Measurements from ENCODE around the gene DGKI.

Gene DGKI

GRCh38 chr7:137789215-137789882 lies 57.4 kb downstream of the DGKI start:
- no peak for DNase-seq (ENCODE audit: low read depth, low spot score)

GRCh38 chr7:137787301-137787976 lies 59.3 kb downstream of the DGKI start:
- no peak for DNase-seq (ENCODE audit: low read depth, low spot score)

- DNase-seq (ENCODE audit: low read depth, low spot score): no peak
Observed at GRCh38 chr7:137778511-137778910, 68.3 kb downstream of the DGKI start.

- DNase-seq (ENCODE audit: low read depth, low spot score): no peak
Observed at GRCh38 chr7:137774793-137775201, 72.0 kb downstream of the DGKI start.

GRCh38 chr7:137772748-137773147 lies 74.0 kb downstream of the DGKI start:
- no peak for DNase-seq (ENCODE audit: low read depth, low spot score)

GRCh38 chr7:137772316-137772715 lies 74.5 kb downstream of the DGKI start:
- DNase-seq (ENCODE audit: low read depth, low spot score): no peak

- no peak for DNase-seq (ENCODE audit: low read depth, low spot score)
Observed at GRCh38 chr7:137771679-137772078, 75.1 kb downstream of the DGKI start.

- DNase-seq (ENCODE audit: low read depth, low spot score): no peak
Observed at GRCh38 chr7:137771273-137771672, 75.5 kb downstream of the DGKI start.

GRCh38 chr7:137768366-137768765 lies 78.4 kb downstream of the DGKI start:
- no peak for DNase-seq (ENCODE audit: low read depth, low spot score)

- no peak for DNase-seq (ENCODE audit: low read depth, low spot score)
Observed at GRCh38 chr7:137762334-137762733, 84.4 kb downstream of the DGKI start.

GRCh38 chr7:137760111-137760510 lies 86.7 kb downstream of the DGKI start:
- no peak for DNase-seq (ENCODE audit: low read depth, low spot score)

GRCh38 chr7:137757146-137757925 lies 89.4 kb downstream of the DGKI start:
- no peak for DNase-seq (ENCODE audit: low read depth, low spot score)

GRCh38 chr7:137755846-137756651 lies 90.7 kb downstream of the DGKI start:
- DNase-seq (ENCODE audit: low read depth, low spot score): no peak

- DNase-seq (ENCODE audit: low read depth, low spot score): no peak
Observed at GRCh38 chr7:137755427-137755826, 91.3 kb downstream of the DGKI start.

- no peak for DNase-seq (ENCODE audit: low read depth, low spot score)
Observed at GRCh38 chr7:137753948-137754851, 92.6 kb downstream of the DGKI start.

- no peak for DNase-seq (ENCODE audit: low read depth, low spot score)
Observed at GRCh38 chr7:137753575-137753947, 93.2 kb downstream of the DGKI start.

GRCh38 chr7:137753067-137753466 lies 93.7 kb downstream of the DGKI start:
- no peak for DNase-seq (ENCODE audit: low read depth, low spot score)

- no peak for DNase-seq (ENCODE audit: low read depth, low spot score)
Observed at GRCh38 chr7:137751361-137752009, 95.3 kb downstream of the DGKI start.

- DNase-seq (ENCODE audit: low read depth, low spot score): no peak
Observed at GRCh38 chr7:137747359-137748031, 99.3 kb downstream of the DGKI start.

- DNase-seq (ENCODE audit: low read depth, low spot score): no peak
Observed at GRCh38 chr7:137743021-137743420, 103.8 kb downstream of the DGKI start.

Measured in smooth muscle cell of the brain vasculature (primary cell).